ENCODE measurements around the gene RIPOR3. TPM values are rescaled to one million over a fixed set of nuclear protein-coding genes. Genes with fewer than 3 reads are reported as not detected.

The RIPOR3 gene, protein sequence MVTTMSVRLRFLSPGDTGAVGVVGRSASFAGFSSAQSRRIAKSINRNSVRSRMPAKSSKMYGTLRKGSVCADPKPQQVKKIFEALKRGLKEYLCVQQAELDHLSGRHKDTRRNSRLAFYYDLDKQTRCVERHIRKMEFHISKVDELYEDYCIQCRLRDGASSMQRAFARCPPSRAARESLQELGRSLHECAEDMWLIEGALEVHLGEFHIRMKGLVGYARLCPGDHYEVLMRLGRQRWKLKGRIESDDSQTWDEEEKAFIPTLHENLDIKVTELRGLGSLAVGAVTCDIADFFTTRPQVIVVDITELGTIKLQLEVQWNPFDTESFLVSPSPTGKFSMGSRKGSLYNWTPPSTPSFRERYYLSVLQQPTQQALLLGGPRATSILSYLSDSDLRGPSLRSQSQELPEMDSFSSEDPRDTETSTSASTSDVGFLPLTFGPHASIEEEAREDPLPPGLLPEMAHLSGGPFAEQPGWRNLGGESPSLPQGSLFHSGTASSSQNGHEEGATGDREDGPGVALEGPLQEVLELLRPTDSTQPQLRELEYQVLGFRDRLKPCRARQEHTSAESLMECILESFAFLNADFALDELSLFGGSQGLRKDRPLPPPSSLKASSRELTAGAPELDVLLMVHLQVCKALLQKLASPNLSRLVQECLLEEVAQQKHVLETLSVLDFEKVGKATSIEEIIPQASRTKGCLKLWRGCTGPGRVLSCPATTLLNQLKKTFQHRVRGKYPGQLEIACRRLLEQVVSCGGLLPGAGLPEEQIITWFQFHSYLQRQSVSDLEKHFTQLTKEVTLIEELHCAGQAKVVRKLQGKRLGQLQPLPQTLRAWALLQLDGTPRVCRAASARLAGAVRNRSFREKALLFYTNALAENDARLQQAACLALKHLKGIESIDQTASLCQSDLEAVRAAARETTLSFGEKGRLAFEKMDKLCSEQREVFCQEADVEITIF
- 1 to 10 TPM; 1.3 to 9.7 (median 3.3) TPM for total RNA-seq

DNA sequence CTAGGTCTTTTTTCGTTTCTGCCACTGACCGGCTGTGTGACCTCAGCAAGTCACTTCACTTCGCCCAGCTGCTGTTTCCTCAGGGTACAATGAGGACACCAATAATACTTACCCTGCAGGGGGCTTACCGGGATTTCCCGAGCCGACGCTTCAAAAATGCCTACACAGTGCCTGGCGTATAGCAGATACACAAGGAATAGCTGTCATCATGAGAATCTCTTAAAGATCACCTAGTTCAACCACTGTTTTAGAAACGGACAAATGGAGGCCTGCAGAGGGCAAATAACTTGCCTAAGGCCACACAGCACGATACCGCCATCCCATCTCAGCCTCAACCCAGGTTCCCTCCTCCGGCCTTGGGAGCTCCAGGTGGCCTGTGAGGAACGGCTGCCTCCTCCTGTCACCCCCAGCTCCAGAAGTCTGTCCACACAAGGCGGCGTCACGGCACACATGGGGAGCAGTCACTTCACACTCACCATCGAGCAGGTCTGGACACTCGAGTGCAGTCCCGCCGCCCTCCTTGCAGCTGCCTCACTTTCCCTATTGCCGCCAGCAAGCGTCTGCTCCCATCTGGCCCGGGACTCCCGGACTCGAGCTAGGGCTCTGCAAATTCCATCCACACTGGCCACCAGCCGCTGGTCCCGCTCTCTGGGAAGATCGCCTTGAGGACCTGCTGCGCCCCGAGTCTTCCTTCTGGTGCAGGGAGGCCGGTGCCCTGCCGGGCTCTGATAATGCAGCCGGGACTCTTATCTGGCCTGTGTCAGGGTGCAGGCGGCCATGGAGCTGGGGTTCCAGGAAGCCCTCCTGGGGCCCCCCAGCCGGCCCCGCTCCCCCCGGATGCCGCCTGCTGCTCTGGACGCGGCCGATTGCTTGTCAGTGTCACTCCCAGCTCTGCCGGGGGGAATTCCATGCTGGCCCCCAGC lies at the start of gene RIPOR3:
Gene RIPOR3, minus strand, starts transcription at position 893 of the 923 bp plus-strand sequence. Its CDS starts 414 bp downstream, at position 479.
- peaks cover 0 to 32% (median 3%) of the 10 kb centered on the region in 3 donors for H3K4me1 ChIP-seq
- no peaks in the 10 kb centered on the region for H3K36me3 ChIP-seq
- peak within 1 kb of the TSS; percentile 23 to 74 (median 62) for H3K27ac ChIP-seq
- H3K27me3 ChIP-seq = peaks cover 0 to 47% (median 0%) of the 10 kb centered on the region in 4 donors
- WGBS, 2 donors = 49 to 55% methylated on average over 11 to 29 of the region's 42 CpGs
- intact Hi-C loops (cut with DNase I) = no loop called here
- no peak for TF ChIP-seq POLR2A (IDR thresholded peaks at IDR 0.05)
- TF ChIP-seq CTCF (IDR thresholded peaks at IDR 0.05) = no peak
- peak within 1 kb of the TSS; percentile 17 to 62 (median 44) for H3K4me3 ChIP-seq
- no peaks in the 10 kb centered on the region for H3K9me3 ChIP-seq
- no peak for DNase-seq

DNA sequence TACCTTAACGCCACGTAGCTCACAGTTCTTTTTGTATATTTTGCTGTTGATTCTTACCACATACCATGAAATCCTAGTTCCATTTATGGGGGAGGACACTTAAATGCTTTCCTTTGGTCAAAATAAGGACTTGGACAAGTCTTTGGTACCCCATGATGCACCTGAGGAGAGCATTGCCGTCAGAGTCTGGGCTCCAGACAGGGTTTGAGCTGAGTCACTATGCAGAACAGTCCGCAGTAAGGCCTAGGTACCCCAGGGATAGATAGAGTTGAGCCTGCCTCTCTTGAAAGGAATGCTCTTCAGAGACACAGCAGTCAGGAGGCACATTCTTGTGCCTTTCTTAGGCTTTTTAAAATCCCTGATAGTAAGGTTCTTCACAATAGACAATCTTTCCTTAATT lies 46.0 kb upstream of the RIPOR3 start:
- Histone ChIP-seq H3K4me1 (peaks cover 0 to 54% (median 15%) of the 10 kb centered on the region in 3 donors), H3K27me3 (no peaks in the 10 kb centered on the region), H3K27ac (no peak overlapping the region), H3K4me3 (no peak overlapping the region), H3K36me3 (peaks cover 0 to 3% (median 0%) of the 10 kb centered on the region in 3 donors), H3K9me3 (no peaks in the 10 kb centered on the region)
- DNase-seq = no peak
- TF ChIP-seq CTCF (IDR thresholded peaks at IDR 0.05) = no peak
- no peak for TF ChIP-seq POLR2A (IDR thresholded peaks at IDR 0.05)
- intact Hi-C loops (cut with DNase I) = no loop called here
- 83 to 84% methylated on average over 3 to 4 of the region's 4 CpGs for WGBS, 2 donors

- Histone ChIP-seq H3K36me3 (peaks cover 0 to 3% (median 0%) of the 10 kb centered on the region in 3 donors), H3K27ac (peak overlapping the region in 3 of 4 donors; percentile 11 to 38 (median 13)), H3K4me3 (no peak overlapping the region), H3K27me3 (no peaks in the 10 kb centered on the region), H3K9me3 (no peaks in the 10 kb centered on the region), H3K4me1 (peaks cover 0 to 49% (median 15%) of the 10 kb centered on the region in 3 donors)
- intact Hi-C loops (cut with DNase I) = no loop called here
- DNase-seq = no peak
- no peak for TF ChIP-seq CTCF (IDR thresholded peaks at IDR 0.05)
- no peak for TF ChIP-seq POLR2A (IDR thresholded peaks at IDR 0.05)
Observed at GRCh38 chr20:50735813-50736212, 44.5 kb upstream of the RIPOR3 start.

GRCh38 chr20:50734730-50735679 lies 43.7 kb upstream of the RIPOR3 start:
- peaks cover 2 to 51% (median 22%) of the 10 kb centered on the region in 3 donors for H3K4me1 ChIP-seq
- no peaks in the 10 kb centered on the region for H3K27me3 ChIP-seq
- whole genome bisulfite sequencing, 2 donors = 91 to 94% methylated on average over 9 of the region's 9 CpGs
- intact Hi-C loops (cut with DNase I) = no loop called here
- H3K27ac ChIP-seq = peak overlapping the region in 3 of 4 donors; percentile 11 to 38 (median 13)
- TF ChIP-seq CTCF (IDR thresholded peaks at IDR 0.05) (no peak), POLR2A (IDR thresholded peaks at IDR 0.05) (no peak)
- no peak for DNase-seq
- no peaks in the 10 kb centered on the region for H3K9me3 ChIP-seq
- H3K4me3 ChIP-seq = no peak overlapping the region
- peaks cover 0 to 3% (median 0%) of the 10 kb centered on the region in 3 donors for H3K36me3 ChIP-seq
